HS-27A (cell line): Measurements from ENCODE around the gene GTPBP3.

Source experiments
- DNase-seq: peaks from one replicate; pipeline ENCODE4 v3.0.0-alpha.2; 2012; ENCODE audit warnings: low read depth, missing footprints

GTPBP3 gene

DNA sequence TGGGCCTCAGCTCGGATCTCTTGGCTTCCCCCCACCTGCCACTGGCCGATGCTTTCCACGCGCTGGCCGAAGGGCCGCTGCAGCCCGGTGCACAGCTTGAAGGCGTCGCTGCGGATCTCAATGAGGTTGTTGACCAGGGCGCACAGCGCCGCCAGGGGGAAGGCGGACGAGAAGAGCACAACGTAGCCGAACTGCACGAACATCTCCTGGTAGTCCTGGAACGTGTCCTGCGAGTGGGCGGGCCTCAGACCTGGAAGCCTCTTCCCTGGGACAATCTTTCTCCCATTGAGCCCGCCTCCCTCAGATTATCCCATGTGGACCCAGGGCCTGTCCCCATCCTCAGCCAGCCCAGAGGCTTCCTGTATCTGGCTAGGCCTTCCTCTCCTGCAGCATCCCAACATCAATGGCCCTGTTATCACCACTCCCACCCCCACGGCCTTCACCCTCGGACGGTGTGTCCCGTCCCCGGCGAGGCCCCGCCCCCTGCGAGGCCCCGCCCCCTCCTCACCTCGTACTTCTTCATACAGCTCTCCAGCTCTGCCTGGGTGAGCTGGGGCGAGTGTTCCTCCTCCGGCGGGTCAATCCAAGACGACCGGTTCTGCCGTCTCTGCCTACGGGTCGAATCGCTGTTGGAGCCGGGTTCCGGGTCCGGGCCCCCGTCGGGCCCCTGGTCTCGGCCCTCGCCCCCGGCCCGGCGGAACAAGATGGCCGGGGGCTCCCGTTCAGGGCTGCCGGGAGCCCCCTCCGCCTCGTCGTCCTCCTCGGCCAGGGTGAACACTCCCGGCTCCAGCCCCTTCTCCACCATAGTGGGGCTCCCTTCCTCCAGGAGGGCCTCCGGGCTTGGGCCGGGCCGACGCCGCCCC lies 9.5 kb upstream of the GTPBP3 start:
- no peak for DNase-seq

DNA sequence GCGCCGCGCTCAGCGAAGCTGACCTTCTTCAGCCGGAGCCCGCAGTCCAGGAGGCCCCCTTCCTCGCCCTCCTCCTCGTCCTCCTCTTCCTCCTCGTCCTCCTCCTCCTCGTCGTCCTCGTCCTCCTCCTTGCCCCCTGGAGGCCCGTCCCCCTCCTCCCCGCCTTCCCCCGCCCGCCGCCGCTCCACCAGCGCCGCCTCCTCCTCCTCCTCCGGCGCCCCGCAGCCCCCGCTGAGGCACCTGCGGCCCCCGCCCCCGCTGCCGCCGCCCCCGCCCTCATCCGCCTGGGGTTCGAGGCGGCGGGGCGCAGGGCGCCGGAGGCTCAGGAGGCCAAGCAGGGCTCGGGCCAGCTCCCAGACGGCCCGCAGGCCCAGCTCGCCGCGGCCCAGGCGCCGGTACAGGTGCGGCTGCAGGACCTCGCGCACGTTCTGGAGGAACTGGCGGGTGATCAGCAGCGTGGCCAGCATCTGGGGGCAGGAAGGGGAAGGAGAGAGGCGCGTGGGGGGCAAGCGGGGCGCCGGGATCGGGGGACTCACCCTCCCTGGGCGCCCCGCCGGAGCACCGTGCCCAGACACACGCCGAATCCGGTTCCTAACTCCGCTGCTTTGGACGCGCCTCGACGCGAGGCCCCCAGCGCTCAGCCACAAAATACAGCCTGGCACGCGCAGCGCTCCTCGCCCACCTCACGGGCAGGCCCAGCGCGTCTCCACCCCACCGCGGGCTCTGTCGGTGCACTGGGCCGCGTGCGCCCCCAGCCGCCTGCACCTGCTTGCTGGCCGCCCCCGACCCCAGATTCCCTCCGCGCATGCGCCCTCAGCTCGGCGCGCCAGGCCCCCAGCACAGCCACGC lies 8.6 kb upstream of the GTPBP3 start:
- DNase-seq, result no peak

DNA sequence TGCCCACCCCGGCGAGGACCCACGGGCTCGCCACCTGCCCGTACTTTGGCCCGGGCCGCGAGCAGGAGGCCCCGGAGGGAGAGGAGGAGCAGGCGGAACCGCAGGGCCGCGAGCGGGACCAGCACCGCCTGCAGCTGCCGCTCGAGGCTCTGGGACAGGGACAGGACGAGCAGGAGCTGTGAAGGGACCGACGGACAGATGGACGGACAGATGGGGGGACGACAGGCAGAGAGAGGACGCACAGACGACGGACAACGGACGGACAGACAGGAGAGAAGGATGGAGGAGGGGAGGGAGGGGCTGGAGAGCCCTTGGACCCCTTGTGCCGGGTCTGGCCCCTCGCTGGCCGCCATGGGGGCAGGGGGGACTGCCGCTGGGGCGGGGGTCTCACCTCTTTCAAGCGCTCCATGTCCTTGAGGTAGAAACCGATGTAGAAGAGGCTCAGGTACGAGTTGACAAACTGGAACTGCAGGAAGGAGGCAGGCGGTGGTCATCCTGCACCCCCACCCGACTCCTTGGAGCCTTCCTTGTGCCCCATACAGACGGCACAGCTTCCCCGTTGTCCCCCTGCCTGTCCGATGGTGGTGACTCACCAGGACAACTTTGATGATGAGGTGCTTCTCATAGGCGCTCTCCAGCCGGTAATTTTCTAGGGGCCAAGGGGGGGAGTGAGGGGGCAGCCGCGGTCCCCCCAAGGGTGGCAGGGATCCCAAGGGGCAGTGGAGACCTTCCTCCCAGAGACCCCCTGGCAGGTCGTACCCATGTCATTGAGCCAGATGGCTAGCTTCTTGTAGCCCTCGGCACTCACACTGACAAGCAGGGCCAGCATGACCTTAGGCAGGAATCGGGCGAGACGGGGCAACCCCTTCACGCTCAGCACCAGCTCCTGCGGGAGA lies 7.7 kb upstream of the GTPBP3 start:
- no peak for DNase-seq

DNA sequence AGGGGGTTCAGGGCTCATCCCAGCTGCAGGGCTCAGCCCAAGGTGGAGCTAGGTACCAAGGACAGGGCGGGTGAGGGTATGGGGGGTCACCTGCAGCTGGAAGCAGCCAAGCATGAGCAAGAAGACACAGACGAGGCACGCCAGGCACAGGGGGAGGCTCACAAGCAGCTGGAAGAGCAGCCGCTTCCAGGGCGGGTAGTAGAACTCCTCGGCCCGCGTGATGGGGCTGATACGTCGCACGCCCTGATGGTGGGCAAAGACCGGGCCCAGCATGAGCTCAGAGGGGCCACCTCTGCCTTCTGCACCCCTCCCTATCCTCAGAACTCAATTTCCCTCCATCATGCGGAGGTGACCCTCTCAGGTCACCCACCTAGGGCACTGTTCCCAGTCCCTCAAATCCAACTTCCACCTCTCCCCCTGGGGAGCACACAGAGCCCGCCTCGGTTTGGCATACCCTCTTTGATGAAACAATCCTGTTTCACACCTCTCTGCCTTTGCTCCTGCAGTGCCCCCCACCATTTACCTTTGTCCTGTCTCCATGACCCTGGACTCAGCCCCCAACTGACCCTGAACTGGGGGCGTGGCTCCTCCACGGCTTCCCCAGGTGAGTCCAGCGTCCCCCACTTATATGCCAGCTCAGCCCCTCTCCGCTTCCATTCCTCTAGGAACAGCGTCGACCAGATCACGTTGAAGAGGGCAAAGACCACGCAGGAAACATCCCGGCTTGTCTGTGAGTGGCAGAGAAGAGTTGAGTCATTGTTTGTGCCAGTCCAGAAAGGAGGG lies 6.9 kb upstream of the GTPBP3 start:
- DNase-seq, result no peak

DNA sequence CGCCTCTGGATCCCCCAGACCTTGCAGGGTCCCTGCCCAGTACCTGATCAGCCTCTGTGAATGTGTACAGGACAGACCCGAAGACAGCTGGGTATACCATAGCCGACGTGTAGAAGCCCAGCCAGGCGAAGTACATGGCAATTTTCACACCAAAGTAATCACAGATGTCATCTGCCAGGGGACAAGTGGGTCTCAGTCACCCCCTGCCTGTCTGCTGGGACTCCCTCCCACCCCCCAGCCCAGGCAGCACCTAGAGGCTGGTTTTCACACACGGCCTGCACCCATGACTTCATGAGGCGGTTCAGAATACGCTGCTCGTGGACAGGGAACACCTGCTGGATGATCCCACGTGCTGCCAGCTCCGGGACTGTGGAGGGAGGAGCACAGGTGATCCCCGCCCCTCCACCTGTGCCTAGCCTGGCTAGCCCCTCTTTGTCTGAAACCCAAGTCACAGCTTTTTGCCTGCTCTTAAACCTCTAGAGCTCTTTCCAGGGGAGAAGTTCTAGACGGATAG lies 6.3 kb upstream of the GTPBP3 start:
- no peak for DNase-seq

DNA sequence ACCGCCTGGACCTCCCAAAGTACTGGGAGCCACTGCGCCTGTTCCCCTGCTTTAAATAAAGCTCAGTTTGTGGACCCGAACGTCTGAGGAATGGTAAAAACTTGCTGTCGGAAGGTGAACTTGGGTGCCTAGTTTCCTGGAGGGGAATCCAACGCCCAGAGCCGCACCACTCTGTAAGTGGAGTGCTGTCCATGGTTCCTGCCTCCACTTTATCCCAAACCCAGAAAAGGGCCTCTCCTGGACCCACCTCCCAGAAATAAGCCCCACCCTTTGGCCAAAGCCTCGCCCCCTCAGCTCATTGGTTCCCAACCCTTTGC lies 5.0 kb upstream of the GTPBP3 start:
- DNase-seq, result no peak

DNA sequence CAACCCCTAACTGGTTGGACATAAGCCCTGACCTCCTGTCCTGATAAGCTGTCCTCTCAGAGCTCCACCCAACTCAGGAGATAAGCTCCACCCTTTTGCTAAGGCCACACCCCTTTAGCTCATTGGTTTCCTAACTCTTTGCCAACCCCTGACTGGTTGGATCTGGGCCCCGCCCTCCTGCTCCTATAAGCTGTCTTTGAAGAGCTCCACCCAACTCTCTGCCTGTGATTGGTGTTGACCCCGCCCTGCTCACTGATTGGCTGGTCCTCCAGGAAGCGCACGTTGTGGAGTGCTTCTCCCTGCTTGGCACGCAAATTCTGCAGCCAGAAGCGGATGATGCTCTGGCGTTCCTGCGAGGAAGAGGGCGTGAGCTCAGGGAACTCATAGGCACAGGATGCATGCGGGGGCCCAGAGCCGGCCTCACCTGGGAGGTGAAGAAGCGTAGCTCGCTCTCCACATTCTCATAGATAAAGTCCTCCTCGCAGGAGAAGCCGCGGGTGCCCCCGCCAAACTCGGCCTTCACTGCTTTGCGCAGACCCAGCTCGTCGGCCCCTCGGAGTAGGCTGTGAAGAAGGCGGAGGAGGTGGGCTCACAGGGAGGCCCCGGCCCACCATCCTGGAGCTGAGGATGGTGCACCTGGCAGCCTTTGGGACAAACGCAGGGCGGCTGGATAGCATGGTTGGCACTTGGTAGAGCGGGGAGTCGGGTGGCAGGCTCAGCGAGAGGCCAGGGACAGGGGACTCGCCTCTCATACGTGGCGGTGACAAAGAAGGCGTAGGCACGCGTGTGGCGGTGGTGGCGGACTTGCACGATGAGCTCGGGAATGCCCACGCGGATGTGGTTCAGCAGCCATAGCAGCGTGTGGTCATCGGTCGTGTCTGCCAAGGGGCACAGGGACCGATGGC lies 4.4 kb upstream of the GTPBP3 start:
- DNase-seq, result no peak

DNA sequence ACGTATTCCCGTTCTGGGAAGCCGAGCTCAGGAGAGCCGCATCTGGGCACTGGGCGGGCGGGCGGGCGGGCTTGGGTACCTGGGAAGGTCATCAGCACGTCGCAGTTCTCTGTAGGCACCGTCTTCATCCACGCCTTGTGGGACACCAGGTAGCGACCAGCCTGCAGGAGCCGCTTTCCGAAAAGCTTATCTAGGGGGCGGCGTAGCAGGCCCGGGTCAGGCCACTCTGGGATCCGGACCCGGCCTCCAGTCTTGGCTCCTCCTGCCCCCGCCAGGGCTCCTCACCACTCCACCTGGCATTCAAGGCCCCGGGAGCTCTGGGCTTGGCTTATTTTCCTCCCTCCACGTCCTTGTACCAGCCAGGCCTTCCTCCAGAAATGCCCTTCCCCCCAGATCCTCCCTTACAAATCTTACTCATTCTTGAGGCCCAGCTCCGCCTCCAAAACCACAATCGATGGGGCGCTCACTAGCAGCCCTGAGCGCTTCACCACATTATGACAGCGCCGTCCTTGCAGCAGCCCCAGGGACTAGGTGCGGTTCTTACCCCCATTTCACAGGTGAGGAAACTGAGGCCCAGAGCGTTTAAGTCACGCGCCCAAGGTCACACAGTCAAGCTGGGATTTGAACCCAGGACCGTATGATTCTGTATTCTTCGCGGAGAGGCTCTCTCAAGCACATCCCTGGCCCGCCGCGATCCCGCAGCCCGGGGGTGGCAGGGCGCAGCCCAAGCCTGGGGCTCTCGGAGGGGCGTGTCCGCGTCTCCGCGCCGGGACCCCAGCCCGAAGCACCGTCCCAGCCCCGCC lies 3.5 kb upstream of the GTPBP3 start:
- no peak for DNase-seq

DNA sequence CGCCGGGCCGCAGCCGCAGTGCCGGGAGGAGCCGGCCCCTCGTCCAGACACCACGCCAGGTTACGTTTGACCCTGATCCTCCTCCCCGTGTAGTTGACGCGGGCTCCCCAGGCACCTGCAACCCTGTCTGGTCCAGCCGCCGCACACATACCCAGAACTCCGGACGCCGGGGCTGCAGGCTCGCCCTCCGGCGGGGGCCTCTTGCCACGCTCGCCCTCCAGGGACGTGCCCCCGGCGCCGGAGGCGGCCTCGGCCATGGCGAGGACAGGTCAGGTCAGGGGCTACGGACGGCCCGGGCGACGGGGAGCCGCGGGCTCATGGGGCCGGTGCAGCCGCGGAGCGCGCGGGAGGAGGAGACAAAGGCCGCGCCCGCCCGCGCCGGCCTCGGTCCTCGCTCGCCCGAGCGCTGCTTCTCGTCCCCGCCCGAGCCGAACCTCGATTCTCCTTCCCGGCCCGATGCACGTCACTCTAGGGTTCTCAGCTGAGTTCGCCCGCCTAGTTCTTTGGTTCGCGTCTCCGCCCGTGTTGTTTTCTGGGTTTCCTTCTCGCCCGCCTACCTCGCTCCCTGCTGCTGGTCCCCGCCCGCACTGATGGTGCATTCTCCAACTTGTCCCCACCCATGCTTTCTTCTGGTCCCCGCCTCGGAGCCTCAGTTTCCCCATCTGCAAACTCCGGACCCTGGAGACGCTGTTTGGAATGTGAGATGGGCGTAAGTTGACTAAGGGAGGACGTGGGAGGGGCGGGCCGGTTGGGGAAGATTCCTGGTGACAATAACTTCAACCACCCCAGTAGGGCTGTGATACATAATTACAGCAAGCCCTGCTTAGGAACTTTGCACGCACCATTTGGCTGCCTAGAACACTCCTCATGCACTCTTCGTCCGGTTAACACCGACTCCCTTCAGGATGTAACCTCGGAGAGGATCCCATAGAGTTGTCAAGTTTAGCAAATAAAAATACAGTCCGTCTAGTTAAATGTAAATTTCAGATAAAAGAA lies 2.6 kb upstream of the GTPBP3 start, which contains the start of gene ANO8:
Gene ANO8 (minus strand): TSS at position 442 of the 996 bp plus-strand sequence. CDS start 185 bp downstream, at position 257.
- DNase-seq, result peak; percentile 93

DNA sequence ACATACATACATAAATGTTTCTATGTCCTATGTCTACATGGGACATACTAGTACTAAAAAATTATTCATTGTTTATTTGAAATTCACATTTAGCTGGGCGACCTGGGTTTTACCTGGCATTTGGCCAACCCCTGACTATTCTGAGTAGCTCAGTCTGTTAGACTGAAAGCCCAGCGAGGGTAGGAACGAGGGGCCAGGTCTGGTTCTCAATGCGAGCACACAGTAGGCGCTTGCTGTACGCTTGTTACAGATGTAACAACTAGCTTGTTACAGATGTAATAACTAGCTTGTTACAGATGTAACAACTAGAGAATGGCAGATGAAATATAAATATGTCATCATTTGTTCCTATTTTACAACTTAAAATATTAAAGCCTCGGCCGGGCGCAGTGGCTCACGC lies 1.8 kb upstream of the GTPBP3 start:
- no peak for DNase-seq

DNA sequence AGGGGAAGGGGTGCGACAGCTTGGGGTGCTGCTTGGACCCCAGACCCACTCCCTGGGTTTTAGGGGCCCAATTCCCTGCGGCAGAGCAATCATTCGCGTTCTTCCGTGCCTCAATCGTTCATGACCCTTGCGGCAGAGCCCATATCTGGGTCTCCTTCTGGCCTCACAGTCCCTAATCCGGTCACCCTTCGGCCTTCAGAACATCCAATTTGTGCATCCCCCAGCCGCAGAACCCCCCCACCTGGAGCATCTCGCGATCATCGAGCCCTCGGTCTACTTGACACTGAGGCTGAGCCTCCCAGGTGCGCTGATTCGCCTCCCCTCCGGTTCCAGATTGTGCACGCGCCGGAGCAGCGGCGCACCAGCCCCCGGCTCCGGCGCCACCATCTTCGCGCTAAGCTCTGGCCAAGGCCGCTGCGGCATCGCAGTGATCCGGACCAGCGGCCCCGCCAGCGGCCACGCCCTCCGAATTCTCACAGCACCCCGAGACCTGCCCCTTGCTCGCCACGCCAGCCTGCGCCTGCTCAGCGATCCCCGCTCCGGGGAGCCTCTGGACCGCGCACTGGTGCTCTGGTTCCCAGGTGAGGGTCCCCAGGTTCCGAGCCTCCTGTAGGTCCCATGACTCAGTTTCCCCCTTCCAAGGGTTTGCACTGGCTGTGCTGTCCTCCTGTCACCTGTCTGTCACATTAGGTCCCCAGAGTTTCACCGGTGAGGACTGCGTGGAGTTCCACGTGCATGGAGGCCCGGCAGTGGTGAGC lies 501 bp downstream of the GTPBP3 start:
- no peak for DNase-seq

DNA sequence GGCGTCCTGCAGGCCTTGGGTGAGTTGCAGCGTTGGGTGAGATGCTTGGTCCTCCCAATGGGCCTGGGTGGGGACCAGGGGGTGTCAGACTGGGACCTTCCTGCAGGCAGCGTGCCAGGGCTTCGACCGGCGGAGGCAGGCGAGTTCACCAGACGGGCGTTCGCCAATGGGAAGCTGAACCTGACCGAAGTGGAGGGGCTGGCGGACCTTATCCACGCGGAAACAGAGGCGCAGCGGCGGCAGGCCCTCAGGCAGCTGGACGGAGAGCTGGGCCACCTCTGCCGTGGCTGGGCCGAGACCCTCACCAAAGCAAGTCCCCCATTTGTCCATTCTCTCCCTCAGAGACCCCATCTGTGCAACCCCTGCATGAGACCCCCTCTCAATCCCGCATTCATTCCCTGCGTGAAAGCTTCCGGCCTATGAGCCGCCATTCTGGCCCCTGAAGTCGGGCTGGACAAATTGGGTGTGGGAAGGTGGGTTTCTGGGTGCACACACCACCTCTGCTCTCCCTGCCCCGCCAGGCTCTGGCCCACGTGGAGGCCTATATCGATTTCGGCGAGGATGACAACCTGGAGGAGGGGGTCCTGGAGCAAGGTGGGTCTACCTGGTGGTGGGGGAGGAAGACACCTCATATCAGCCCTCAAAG lies 1.2 kb downstream of the GTPBP3 start:
- DNase-seq, result no peak

DNA sequence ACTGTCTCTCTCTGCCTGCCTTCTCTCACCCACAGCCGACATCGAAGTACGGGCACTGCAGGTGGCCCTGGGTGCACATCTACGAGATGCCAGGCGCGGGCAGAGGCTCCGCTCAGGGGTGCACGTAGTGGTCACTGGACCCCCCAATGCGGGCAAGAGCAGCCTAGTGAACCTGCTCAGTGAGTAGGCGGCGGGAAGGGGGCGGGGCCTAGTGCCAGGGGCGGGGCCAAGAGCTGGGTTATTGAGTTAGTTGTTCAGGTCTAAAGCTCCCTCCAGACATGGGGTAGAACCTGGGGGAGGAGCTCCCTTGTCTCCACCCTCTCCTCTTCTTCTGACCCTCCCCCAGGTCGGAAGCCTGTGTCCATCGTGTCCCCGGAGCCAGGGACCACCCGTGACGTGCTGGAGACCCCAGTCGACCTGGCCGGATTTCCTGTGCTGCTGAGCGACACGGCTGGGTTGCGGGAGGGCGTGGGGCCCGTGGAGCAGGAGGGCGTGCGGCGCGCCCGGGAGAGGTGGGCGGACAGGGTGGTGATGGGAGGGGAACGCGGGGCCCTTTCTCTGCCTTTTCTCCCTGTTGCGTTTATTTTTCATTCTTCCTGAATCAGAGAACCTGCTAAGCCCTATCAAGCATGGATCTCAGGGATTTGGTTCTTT lies 1.9 kb downstream of the GTPBP3 start:
- DNase-seq, result no peak

DNA sequence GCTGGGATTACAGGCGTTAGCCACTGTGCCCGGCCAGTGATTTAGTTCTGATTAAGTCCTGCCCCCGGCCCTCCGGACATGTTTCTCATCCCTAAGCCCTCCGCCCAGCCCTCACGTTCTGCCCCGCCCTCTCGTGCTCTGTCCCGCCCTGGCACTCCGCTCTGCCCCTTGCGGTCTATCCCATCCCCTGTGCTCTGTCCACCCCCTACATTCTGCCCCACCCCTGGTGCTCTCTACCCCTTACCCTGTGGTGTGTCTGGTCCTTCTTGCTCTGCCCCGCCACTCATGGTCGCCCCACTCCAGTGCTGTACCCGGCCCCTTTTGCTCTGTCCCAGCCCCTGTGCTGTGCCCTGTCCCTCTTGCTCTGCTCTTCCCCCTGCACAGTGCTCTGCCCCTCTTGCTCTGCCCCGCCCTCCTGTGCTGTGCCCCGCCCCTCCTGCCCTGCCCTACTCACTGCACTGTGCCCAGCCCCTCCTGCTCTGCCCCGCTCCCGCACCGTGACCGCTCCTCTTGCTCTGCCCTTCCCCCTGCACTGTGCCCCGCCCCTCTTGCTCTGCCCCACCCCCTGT lies 3.0 kb downstream of the GTPBP3 start:
- no peak for DNase-seq

DNA sequence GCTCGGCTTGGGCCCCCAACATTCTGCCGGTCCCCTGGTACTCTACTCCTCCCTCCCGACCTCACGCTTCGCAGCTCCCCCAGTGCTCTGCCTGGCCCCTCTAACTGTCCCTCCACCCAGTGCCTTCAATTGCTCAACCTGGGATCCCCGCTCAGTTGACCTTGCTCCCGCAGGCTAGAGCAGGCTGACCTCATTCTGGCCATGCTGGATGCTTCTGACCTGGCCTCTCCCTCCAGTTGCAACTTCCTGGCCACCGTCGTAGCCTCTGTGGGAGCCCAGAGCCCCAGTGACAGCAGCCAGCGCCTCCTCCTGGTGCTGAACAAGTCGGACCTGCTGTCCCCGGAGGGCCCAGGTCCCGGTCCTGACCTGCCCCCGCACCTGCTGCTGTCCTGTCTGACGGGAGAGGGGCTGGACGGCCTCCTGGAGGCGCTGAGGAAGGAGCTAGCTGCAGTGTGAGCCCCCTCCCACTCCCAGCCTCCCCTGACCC lies 3.6 kb downstream of the GTPBP3 start:
- DNase-seq, result no peak

DNA sequence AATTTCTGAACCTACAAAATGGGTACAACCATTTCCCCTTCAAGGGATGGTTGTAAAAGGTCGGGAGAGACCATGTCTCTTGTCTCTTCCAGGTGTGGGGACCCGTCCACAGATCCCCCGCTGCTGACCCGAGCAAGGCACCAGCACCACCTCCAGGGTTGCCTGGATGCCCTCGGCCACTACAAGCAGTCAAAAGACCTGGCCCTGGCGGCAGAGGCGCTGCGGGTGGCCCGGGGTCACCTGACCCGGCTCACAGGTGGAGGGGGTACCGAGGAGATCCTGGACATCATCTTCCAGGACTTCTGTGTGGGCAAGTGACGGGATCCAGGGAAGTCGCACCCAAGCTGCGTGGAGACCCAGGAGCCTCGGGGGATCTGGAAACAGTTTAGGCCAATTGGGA lies 4.0 kb downstream of the GTPBP3 start:
- DNase-seq, result no peak
